ENCODE data around the gene CAPN8.

The CAPN8 gene

GRCh38 chr1:223665592-223666312 lies at the start of gene CAPN8:
Gene CAPN8 (minus strand): TSS chr1:223665701. CDS start chr1:223665646, 55 bp downstream.
- DNase-seq (ENCODE audit: low read depth in 3 of 3): no peak

GRCh38 chr1:223714849-223715603 lies 49.5 kb upstream of the CAPN8 start:
- DNase-seq (ENCODE audit: low read depth in 3 of 3): no peak

- no peak for DNase-seq (ENCODE audit: low read depth in 3 of 3)
Observed at GRCh38 chr1:223714421-223714724, 48.9 kb upstream of the CAPN8 start.

GRCh38 chr1:223713546-223714420 lies 48.3 kb upstream of the CAPN8 start:
- DNase-seq (ENCODE audit: low read depth in 3 of 3): no peak

- DNase-seq (ENCODE audit: low read depth in 3 of 3): peak in 1 of 3 experiments; percentile 44
Observed at GRCh38 chr1:223712850-223713474, 47.5 kb upstream of the CAPN8 start.

GRCh38 chr1:223712194-223712849 lies 46.8 kb upstream of the CAPN8 start, which contains the start of gene CAPN2:
Gene CAPN2 (plus strand): TSS chr1:223712539. CDS start chr1:223712641, 102 bp downstream.
- peak in 1 of 3 experiments; percentile 53 for DNase-seq (ENCODE audit: low read depth in 3 of 3)

GRCh38 chr1:223711747-223712193 lies 46.3 kb upstream of the CAPN8 start:
- DNase-seq (ENCODE audit: low read depth in 3 of 3): no peak

GRCh38 chr1:223711173-223711572 lies 45.7 kb upstream of the CAPN8 start:
- no peak for DNase-seq (ENCODE audit: low read depth in 3 of 3)

- no peak for DNase-seq (ENCODE audit: low read depth in 3 of 3)
Observed at GRCh38 chr1:223710179-223711133, 45.0 kb upstream of the CAPN8 start.

GRCh38 chr1:223709598-223709997 lies 44.1 kb upstream of the CAPN8 start:
- no peak for DNase-seq (ENCODE audit: low read depth in 3 of 3)

- DNase-seq (ENCODE audit: low read depth in 3 of 3): no peak
Observed at GRCh38 chr1:223708651-223709268, 43.3 kb upstream of the CAPN8 start.

- DNase-seq (ENCODE audit: low read depth in 3 of 3): no peak
Observed at GRCh38 chr1:223708001-223708359, 42.5 kb upstream of the CAPN8 start.

- DNase-seq (ENCODE audit: low read depth in 3 of 3): no peak
Observed at GRCh38 chr1:223707256-223708000, 41.9 kb upstream of the CAPN8 start.

GRCh38 chr1:223706077-223706973 lies 40.8 kb upstream of the CAPN8 start:
- no peak for DNase-seq (ENCODE audit: low read depth in 3 of 3)

- DNase-seq (ENCODE audit: low read depth in 3 of 3): no peak
Observed at GRCh38 chr1:223704921-223705878, 39.7 kb upstream of the CAPN8 start.

- DNase-seq (ENCODE audit: low read depth in 3 of 3): no peak
Observed at GRCh38 chr1:223703668-223704013, 38.1 kb upstream of the CAPN8 start.
